HEK293 (cell line): ENCODE results near the gene MTIF2.

ENCODE experiments used
- CTCF ChIA-PET: fragments of 350-600 bp; formaldehyde crosslinking; extraction: SDS; loops from one replicate; lab custom pipeline; 2021; ENCODE audit warnings: antibody characterized with exemption; lab: Yijun Ruan, JAX
- POLR2A ChIA-PET: fragments of 300-600 bp; formaldehyde crosslinking; extraction: SDS; loops from one replicate; lab custom pipeline; 2020; ENCODE audit warnings: antibody characterized with exemption, inconsistent platforms; lab: Yijun Ruan, JAX
- H3K27ac ChIP-seq: fragments of 200-500 bp; sonication (Bioruptor generic); 2 replicates; pipeline ENCODE4 v1.5.1; 2014; ENCODE audit warnings: low read depth, low read length, control low read depth, inconsistent platforms; ENCODE audit errors: extremely low read depth
- H3K36me3 ChIP-seq, 2 experiments: fragments of 200-500 bp in 1 of 2; sonication (Bioruptor generic) in 1 of 2; 1 replicate in 1 of 2; 2 replicates in 1 of 2; pipeline ENCODE4 v1.5.1; 2014 to 2017; ENCODE audit warnings: inconsistent platforms in 2 of 2, low read length in 2 of 2; ENCODE audit not compliant: control insufficient read depth in 2 of 2, insufficient read depth in 1 of 2
- H3K4me1 ChIP-seq: fragments of 200-500 bp; sonication (Bioruptor generic); 2 replicates; pipeline ENCODE4 v1.5.1; 2014; ENCODE audit warnings: mild to moderate bottlenecking, low read length, inconsistent platforms; ENCODE audit not compliant: control insufficient read depth, insufficient read depth
- H3K4me3 ChIP-seq: 2 replicates; pipeline ENCODE4 v1.5.1; 2011; ENCODE audit warnings: low read depth, mild to moderate bottlenecking, control low read depth, low read length, moderate library complexity
- H3K9me3 ChIP-seq: fragments of 200-500 bp; sonication (Bioruptor generic); 2 replicates; pipeline ENCODE4 v1.5.1; 2014; ENCODE audit warnings: low read depth, low read length, inconsistent platforms; ENCODE audit not compliant: control insufficient read depth, insufficient read depth
- BCL11B ChIP-seq: fragments of 450-650 bp; formaldehyde crosslinking; IDR thresholded peaks from 2 replicates; pipeline ENCODE4 v1.5.1; 2016; ENCODE audit warnings: low read depth, missing biosample characterization, missing genetic modification characterization
- GLI4 ChIP-seq: fragments of 450-650 bp; formaldehyde crosslinking; IDR thresholded peaks from 2 replicates; pipeline ENCODE4 v1.5.1; 2016; ENCODE audit warnings: missing biosample characterization, missing genetic modification characterization
- KLF7 ChIP-seq: fragments of 450-650 bp; formaldehyde crosslinking; IDR thresholded peaks from 2 replicates; pipeline ENCODE4 v1.5.1; 2016; ENCODE audit warnings: missing biosample characterization, missing genetic modification characterization, borderline replicate concordance
- PATZ1 ChIP-seq: fragments of 450-650 bp; formaldehyde crosslinking; IDR thresholded peaks from 2 replicates; pipeline ENCODE4 v1.5.1; 2016; ENCODE audit warnings: missing biosample characterization, missing genetic modification characterization
- PRDM1 ChIP-seq: fragments of 450-650 bp; formaldehyde crosslinking; IDR thresholded peaks from 2 replicates; pipeline ENCODE4; 2016; ENCODE audit warnings: missing biosample characterization, missing genetic modification characterization
- SETDB1 ChIP-seq: IDR thresholded peaks from one replicate; pipeline ENCODE4 v1.6.1; 2017; ENCODE audit warnings: mild to moderate bottlenecking, low read length, moderate library complexity, mixed read lengths; ENCODE audit not compliant: insufficient read length
- SP2 ChIP-seq: fragments of 450-650 bp; formaldehyde crosslinking; IDR thresholded peaks from 2 replicates; pipeline ENCODE4 v1.5.1; 2016; ENCODE audit warnings: missing biosample characterization, missing genetic modification characterization
- ZBTB17 ChIP-seq: fragments of 450-650 bp; formaldehyde crosslinking; IDR thresholded peaks from 2 replicates; pipeline ENCODE4 v1.5.1; 2016; ENCODE audit warnings: missing biosample characterization, missing genetic modification characterization
- ZNF10 ChIP-seq: fragments of 450-650 bp; formaldehyde crosslinking; IDR thresholded peaks from 2 replicates; pipeline ENCODE4 v1.5.1; 2017; ENCODE audit warnings: missing biosample characterization, missing genetic modification characterization
- ZNF146 ChIP-seq: fragments of 450-650 bp; formaldehyde crosslinking; IDR thresholded peaks from 2 replicates; pipeline ENCODE4 v1.5.1; 2016; ENCODE audit warnings: missing biosample characterization, missing genetic modification characterization
- ZNF19 ChIP-seq: fragments of 450-650 bp; formaldehyde crosslinking; IDR thresholded peaks from 2 replicates; pipeline ENCODE4; 2016; ENCODE audit warnings: missing biosample characterization, missing genetic modification characterization, low read depth
- ZNF202 ChIP-seq: fragments of 450-650 bp; formaldehyde crosslinking; IDR thresholded peaks from 2 replicates; pipeline ENCODE4 v1.5.1; 2016; ENCODE audit warnings: missing biosample characterization, missing genetic modification characterization, borderline replicate concordance
- ZNF211 ChIP-seq: fragments of 450-650 bp; formaldehyde crosslinking; IDR thresholded peaks from 2 replicates; pipeline ENCODE4 v1.5.1; 2016; ENCODE audit warnings: low read depth, missing biosample characterization, missing genetic modification characterization
- ZNF239 ChIP-seq: fragments of 450-650 bp; formaldehyde crosslinking; IDR thresholded peaks from 2 replicates; pipeline ENCODE4 v1.5.1; 2016; ENCODE audit warnings: missing biosample characterization, missing genetic modification characterization
- ZNF362 ChIP-seq: fragments of 450-650 bp; formaldehyde crosslinking; IDR thresholded peaks from 2 replicates; pipeline ENCODE4 v1.5.1; 2016; ENCODE audit warnings: missing biosample characterization, missing genetic modification characterization
- ZNF391 ChIP-seq: fragments of 450-650 bp; formaldehyde crosslinking; IDR thresholded peaks from 2 replicates; pipeline ENCODE4 v1.5.1; 2016; ENCODE audit warnings: low read depth, missing biosample characterization, missing genetic modification characterization, borderline replicate concordance
- ZNF561 ChIP-seq: fragments of 450-650 bp; IDR thresholded peaks from 2 replicates; pipeline ENCODE4 v1.5.1; 2018; ENCODE audit warnings: missing biosample characterization, missing genetic modification characterization, borderline replicate concordance
- ZNF623 ChIP-seq: fragments of 450-650 bp; formaldehyde crosslinking; IDR thresholded peaks from 2 replicates; pipeline ENCODE4 v1.5.1; 2016; ENCODE audit warnings: missing biosample characterization, missing genetic modification characterization
- ZNF660 ChIP-seq: fragments of 450-650 bp; IDR thresholded peaks from 2 replicates; pipeline ENCODE4 v1.5.1; 2018; ENCODE audit warnings: missing biosample characterization, mild to moderate bottlenecking, missing genetic modification characterization
- ZNF670 ChIP-seq: fragments of 450-650 bp; formaldehyde crosslinking; IDR thresholded peaks from 2 replicates; pipeline ENCODE4 v1.5.1; 2016; ENCODE audit warnings: missing biosample characterization, missing genetic modification characterization, low read depth
- ZNF747 ChIP-seq: fragments of 450-650 bp; formaldehyde crosslinking; IDR thresholded peaks from 2 replicates; pipeline ENCODE4 v1.5.1; 2016; ENCODE audit warnings: missing biosample characterization, missing genetic modification characterization
- ZSCAN4 ChIP-seq: fragments of 450-650 bp; formaldehyde crosslinking; IDR thresholded peaks from 2 replicates; pipeline ENCODE4 v1.5.1; 2017; ENCODE audit warnings: missing biosample characterization, missing genetic modification characterization

Gene MTIF2

GRCh38 chr2:55231546-55232083, 37.4 kb downstream of the MTIF2 start:
- POLR2A ChIA-PET: interaction anchor here (0.6 kb wide), 1 partner anchor 200 kb away, joined by 4 read pairs; no protein-coding TSS in a partner anchor
- H3K4me3 ChIP-seq: peak overlapping the region; percentile 50
- H3K27ac ChIP-seq: peak overlapping the region; percentile 94
- CTCF ChIA-PET: interaction anchor here (0.6 kb wide), 1 partner anchor 217 kb away, joined by 6 read pairs; no protein-coding TSS in a partner anchor
- H3K36me3 ChIP-seq: peaks cover 31 to 54% of the 10 kb centered on the region in 2 experiments
- 0 out of 2 replicates have a peak, but pooled peaks cover 6% of the 10 kb centered on the region for H3K4me1 ChIP-seq
- TF ChIP-seq PATZ1 (tag by site-specific recombination): peak; percentile 77
- no peak for TF ChIP-seq ZNF19 (tag by site-specific recombination)
- peak; percentile 28; the same call in 1 of the 2 replicates for TF ChIP-seq SP2 (tag by site-specific recombination)
- no peak for TF ChIP-seq SETDB1
- TF ChIP-seq ZNF660 (tag by site-specific recombination): peak; percentile 53; the same call in 1 of the 2 replicates
- 0 out of 2 replicates have a peak, but pooled peaks have one; percentile 79 for TF ChIP-seq PRDM1 (tag by site-specific recombination)
- H3K9me3 ChIP-seq: no peaks in the 10 kb centered on the region

GRCh38 chr2:55230551-55230950, 38.5 kb downstream of the MTIF2 start:
- Histone ChIP-seq H3K36me3 (peaks cover 21 to 44% of the 10 kb centered on the region in 2 experiments), H3K4me1 (0 out of 2 replicates have a peak, but pooled peaks cover 6% of the 10 kb centered on the region), H3K27ac (no peak overlapping the region), H3K9me3 (no peaks in the 10 kb centered on the region), H3K4me3 (no peak overlapping the region)
- TF ChIP-seq ZNF623 (tag by site-specific recombination): no peak
- no peak for TF ChIP-seq ZNF239 (tag by site-specific recombination)
- no peak for TF ChIP-seq ZNF391 (tag by site-specific recombination)
- TF ChIP-seq ZSCAN4 (tag by site-specific recombination): no peak
- TF ChIP-seq ZNF146: no peak
- no peak for TF ChIP-seq ZNF202 (tag by site-specific recombination)
- TF ChIP-seq GLI4: no peak
- no peak for TF ChIP-seq ZNF362
- no peak for TF ChIP-seq ZBTB17 (tag by site-specific recombination)
- TF ChIP-seq ZNF747 (tag by site-specific recombination): no peak
- TF ChIP-seq ZNF561 (tag by site-specific recombination): no peak
- TF ChIP-seq KLF7 (tag by site-specific recombination): no peak
- no peak for TF ChIP-seq BCL11B
- TF ChIP-seq ZNF10 (tag by site-specific recombination): no peak
- TF ChIP-seq ZNF211 (tag by site-specific recombination): no peak
- TF ChIP-seq ZNF670 (tag by site-specific recombination): no peak
- ChIA-PET CTCF (no interaction called here), POLR2A (no interaction called here)
